Osteocyte (in vitro differentiated cells): ENCODE results near the gene WNT8B. TPM values are rescaled to one million over a fixed set of nuclear protein-coding genes. Genes with fewer than 3 reads are reported as not detected.
A peak's percentile ranks its signal among the peaks of the same experiment; 100 is the strongest.

Source experiments
- DNase-seq: peaks from one replicate; pipeline ENCODE4 v3.0.0; 2021; ENCODE audit warnings: mixed read lengths; ENCODE audit not compliant: unreplicated experiment; ENCODE audit errors: extremely low spot score
- H3K27ac Mint-ChIP-seq: one replicate; pipeline ENCODE4 v1.8.0; 2021; ENCODE audit warnings: mild to moderate bottlenecking, mixed read lengths; ENCODE audit not compliant: unreplicated experiment
- H3K27me3 Mint-ChIP-seq: one replicate; pipeline ENCODE4 v1.8.0; 2021; ENCODE audit warnings: mixed read lengths; ENCODE audit not compliant: unreplicated experiment
- H3K36me3 Mint-ChIP-seq: one replicate; pipeline ENCODE4 v1.8.0; 2021; ENCODE audit warnings: mixed read lengths; ENCODE audit not compliant: unreplicated experiment
- H3K4me1 Mint-ChIP-seq: one replicate; pipeline ENCODE4 v1.8.0; 2021; ENCODE audit warnings: mixed read lengths; ENCODE audit not compliant: unreplicated experiment
- H3K4me3 Mint-ChIP-seq: one replicate; pipeline ENCODE4 v1.8.0; 2021; ENCODE audit warnings: mild to moderate bottlenecking, moderate library complexity, mixed read lengths; ENCODE audit not compliant: unreplicated experiment
- H3K9me3 Mint-ChIP-seq: one replicate; pipeline ENCODE4 v1.8.0; 2021; ENCODE audit warnings: mixed read lengths; ENCODE audit not compliant: unreplicated experiment
- total RNA-seq: library from RNA; stranded (reverse); gene quantifications from 2 replicates; pipeline ENCODE4 v1.2.1, GENCODE V29; 2021
- TF ChIP-seq, protein P1 (sequence below): fragments of 200-600 bp; sonication (generic); IDR thresholded peaks from 2 replicates; pipeline ENCODE4 v1.5.0; 2021; ENCODE audit warnings: antibody characterized with exemption, mild to moderate bottlenecking, moderate library complexity

WNT8B gene
- total RNA-seq, 1 donor from 2014 or later, result not detected

DNA sequence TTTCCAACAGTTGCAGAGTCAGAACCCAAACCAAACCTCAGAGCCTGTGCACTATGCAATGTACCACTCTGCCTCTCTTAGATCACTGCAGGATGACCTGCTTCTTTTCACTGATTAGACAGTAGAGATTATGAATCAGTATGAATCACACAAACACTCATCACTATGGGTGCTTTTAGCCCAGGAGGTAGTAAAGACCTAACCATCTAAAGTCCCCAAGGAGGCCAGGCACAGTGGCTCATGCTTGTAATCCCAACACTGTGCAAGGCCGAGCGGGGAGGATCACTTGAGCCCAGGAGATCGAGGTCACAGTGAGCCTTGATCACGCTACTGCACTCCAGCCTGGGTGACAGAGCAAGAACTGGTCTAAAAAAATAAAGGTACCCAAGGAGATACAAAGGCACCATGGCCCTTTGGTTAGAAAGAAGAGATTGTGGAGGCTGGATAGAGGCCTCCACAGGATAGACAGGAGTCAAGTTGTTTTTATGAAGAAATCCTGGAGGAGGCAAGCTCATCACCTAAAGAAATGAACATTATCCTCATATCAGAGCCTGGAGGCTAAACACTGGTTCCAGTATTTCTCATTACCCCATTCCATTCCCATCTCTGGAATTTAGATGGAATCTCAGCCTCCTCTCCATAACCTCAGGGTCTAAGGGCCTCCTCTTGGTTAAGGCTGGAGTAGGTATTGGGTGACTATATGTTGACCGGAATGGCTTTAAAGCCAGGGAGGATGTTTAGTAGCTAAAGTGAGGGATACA, 44.0 kb downstream of the WNT8B start:
- H3K9me3 Mint-ChIP-seq, result no peaks in the 10 kb centered on the region
- H3K27me3 Mint-ChIP-seq, result no peaks in the 10 kb centered on the region
- H3K4me1 Mint-ChIP-seq, result peaks cover 38% of the 10 kb centered on the region
- no peak overlapping the region for H3K27ac Mint-ChIP-seq
- peaks cover 23% of the 10 kb centered on the region for H3K36me3 Mint-ChIP-seq
- H3K4me3 Mint-ChIP-seq, result no peak overlapping the region
- TF ChIP-seq, protein P1, sequence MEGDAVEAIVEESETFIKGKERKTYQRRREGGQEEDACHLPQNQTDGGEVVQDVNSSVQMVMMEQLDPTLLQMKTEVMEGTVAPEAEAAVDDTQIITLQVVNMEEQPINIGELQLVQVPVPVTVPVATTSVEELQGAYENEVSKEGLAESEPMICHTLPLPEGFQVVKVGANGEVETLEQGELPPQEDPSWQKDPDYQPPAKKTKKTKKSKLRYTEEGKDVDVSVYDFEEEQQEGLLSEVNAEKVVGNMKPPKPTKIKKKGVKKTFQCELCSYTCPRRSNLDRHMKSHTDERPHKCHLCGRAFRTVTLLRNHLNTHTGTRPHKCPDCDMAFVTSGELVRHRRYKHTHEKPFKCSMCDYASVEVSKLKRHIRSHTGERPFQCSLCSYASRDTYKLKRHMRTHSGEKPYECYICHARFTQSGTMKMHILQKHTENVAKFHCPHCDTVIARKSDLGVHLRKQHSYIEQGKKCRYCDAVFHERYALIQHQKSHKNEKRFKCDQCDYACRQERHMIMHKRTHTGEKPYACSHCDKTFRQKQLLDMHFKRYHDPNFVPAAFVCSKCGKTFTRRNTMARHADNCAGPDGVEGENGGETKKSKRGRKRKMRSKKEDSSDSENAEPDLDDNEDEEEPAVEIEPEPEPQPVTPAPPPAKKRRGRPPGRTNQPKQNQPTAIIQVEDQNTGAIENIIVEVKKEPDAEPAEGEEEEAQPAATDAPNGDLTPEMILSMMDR, result no peak
- no peak for DNase-seq

DNA sequence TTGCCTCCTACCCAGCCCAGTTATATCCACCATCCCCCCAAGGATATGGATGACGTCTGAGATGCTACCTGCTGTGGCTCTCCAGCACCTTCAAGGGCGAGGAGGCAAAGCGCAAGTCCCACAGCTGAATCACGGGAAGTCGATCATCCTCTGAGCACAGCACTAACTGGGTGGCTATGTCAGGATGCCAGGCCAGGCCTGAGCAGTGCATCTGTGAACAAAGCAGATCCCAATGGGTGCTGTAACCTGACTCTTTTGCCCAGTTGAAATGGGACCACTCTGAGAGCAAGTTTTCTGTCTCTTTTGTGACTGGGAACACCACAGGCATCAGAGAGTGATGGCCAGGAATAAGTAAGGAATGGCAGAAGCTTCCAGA, 44.5 kb downstream of the WNT8B start:
- Mint-ChIP-seq H3K9me3 (no peaks in the 10 kb centered on the region), H3K4me1 (peaks cover 38% of the 10 kb centered on the region), H3K27me3 (no peaks in the 10 kb centered on the region)

DNA sequence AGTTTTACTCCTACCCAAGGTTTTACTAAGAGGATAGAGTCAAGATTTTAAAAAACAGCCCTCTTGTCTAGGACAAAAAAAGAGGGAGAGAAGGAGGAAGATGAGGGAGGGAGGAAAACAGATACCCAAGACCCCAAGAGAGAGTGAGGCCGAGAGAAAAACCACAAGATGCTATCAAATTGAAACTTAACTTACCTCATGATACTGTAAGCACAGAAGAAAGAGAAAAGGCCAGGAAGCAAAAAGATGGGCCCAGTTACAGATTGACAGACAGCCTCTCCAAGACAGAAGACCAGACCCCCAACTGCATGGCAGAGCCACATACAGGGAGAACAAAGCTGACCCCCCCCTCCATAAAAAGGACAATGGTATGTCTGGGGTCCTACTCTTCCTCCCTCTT, 45.5 kb downstream of the WNT8B start:
- Mint-ChIP-seq H3K36me3 (peaks cover 20% of the 10 kb centered on the region), H3K4me1 (peaks cover 30% of the 10 kb centered on the region), H3K9me3 (no peaks in the 10 kb centered on the region), H3K27me3 (no peaks in the 10 kb centered on the region), H3K27ac (no peak overlapping the region), H3K4me3 (no peak overlapping the region)
- no peak for DNase-seq
- TF ChIP-seq, protein P1, result no peak

More for the DNA sequence above, 44.5 kb downstream of the WNT8B start:
- peaks cover 19% of the 10 kb centered on the region for H3K36me3 Mint-ChIP-seq
- no peak overlapping the region for H3K27ac Mint-ChIP-seq
- no peak for DNase-seq
- TF ChIP-seq, protein P1, result no peak
- no peak overlapping the region for H3K4me3 Mint-ChIP-seq

DNA sequence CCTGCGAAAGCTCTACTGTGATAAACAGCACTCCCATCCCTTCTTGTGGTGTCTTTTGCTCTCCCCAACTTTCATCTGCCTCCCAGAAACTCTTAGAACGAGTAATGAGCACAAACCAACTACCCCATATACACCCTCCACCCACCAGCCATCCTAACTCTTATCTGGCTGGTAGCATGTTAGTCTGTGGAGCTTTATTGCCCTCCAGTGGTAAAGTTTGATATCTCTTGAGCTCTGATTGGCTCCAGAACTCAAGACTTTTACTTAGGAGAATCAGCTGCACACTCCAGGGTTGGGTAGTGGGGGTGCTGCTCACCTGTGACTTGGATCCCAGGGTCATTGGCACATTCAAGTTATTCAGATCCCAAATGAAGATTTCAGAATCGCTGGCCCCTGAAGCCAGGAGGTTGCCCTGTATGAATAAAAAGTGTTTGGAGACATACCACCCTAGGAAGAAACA, 45.9 kb downstream of the WNT8B start:
- H3K27me3 Mint-ChIP-seq, result no peaks in the 10 kb centered on the region
- peaks cover 28% of the 10 kb centered on the region for H3K4me1 Mint-ChIP-seq
- H3K27ac Mint-ChIP-seq, result no peak overlapping the region
- TF ChIP-seq, protein P1, result peak; percentile 79
- H3K4me3 Mint-ChIP-seq, result no peak overlapping the region
- DNase-seq, result no peak
- no peaks in the 10 kb centered on the region for H3K9me3 Mint-ChIP-seq
- peaks cover 20% of the 10 kb centered on the region for H3K36me3 Mint-ChIP-seq

DNA sequence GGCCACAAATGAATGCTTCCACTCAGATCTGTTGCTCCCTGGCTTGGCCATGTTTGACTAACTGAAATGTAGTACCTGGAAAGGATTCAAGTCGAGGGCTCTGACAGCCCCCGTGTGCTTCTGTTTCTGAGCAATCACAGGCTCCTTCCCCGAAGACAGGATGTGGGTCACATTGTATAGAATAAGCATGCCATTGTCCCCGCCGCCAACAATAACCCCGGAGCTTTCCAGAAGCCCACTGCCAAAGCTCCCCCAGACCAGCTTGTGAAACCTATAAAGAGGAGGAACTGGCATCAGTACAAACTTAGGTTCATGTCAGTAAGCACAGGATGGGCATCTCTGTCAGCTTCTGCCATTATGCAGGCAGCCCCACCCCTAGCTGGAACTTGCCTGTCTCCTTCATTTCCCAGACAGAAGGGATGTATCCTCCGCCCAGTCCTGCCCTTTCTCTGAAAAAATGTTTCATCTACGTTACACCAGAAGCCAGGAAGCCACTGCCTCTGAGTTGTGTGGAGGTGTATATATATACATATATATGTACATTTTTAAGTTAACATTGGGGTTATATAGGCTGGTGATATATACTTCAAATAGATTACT, 46.5 kb downstream of the WNT8B start:
- no peak for DNase-seq
- peaks cover 22% of the 10 kb centered on the region for H3K4me1 Mint-ChIP-seq
- peaks cover 20% of the 10 kb centered on the region for H3K36me3 Mint-ChIP-seq
- no peaks in the 10 kb centered on the region for H3K9me3 Mint-ChIP-seq
- H3K4me3 Mint-ChIP-seq, result no peak overlapping the region
- H3K27me3 Mint-ChIP-seq, result no peaks in the 10 kb centered on the region
- no peak overlapping the region for H3K27ac Mint-ChIP-seq
- TF ChIP-seq, protein P1, result no peak
